Activated CD8-positive, alpha-beta memory T cell treated with anti-CD3 and anti-CD28 coated beads, Interleukin-2, amount 50 U/mL, for 1 hour (primary cell): ENCODE measurements around the gene MBNL2.

Source experiments
- DNase-seq: peaks from one replicate; pipeline ENCODE4 v3.0.0-alpha.2; 2020; ENCODE audit errors: extremely low read depth

The MBNL2 gene

GRCh38 chr13:97234236-97234635, 12.1 kb downstream of the MBNL2 start:
- DNase-seq: no peak

GRCh38 chr13:97234742-97235141, 12.6 kb downstream of the MBNL2 start:
- DNase-seq: no peak

GRCh38 chr13:97235549-97236231, 13.6 kb downstream of the MBNL2 start:
- DNase-seq: no peak

- DNase-seq: no peak
These were observed 15.3 kb downstream of the MBNL2 start for GRCh38 chr13:97237388-97237787.

GRCh38 chr13:97238432-97238831, 16.3 kb downstream of the MBNL2 start:
- no peak for DNase-seq

- no peak for DNase-seq
These were observed 16.8 kb downstream of the MBNL2 start for GRCh38 chr13:97238883-97239282.

GRCh38 chr13:97239306-97239705, 17.2 kb downstream of the MBNL2 start:
- DNase-seq: no peak

GRCh38 chr13:97239943-97240787, 18.0 kb downstream of the MBNL2 start:
- no peak for DNase-seq

GRCh38 chr13:97240788-97241734, 18.9 kb downstream of the MBNL2 start:
- DNase-seq: no peak

GRCh38 chr13:97241761-97242160, 19.6 kb downstream of the MBNL2 start:
- DNase-seq: no peak

GRCh38 chr13:97242755-97243497, 20.8 kb downstream of the MBNL2 start:
- DNase-seq: no peak

GRCh38 chr13:97243915-97244781, 22.0 kb downstream of the MBNL2 start:
- no peak for DNase-seq

- no peak for DNase-seq
These were observed 22.9 kb downstream of the MBNL2 start for GRCh38 chr13:97245011-97245410.

GRCh38 chr13:97246596-97247158, 24.5 kb downstream of the MBNL2 start:
- no peak for DNase-seq

GRCh38 chr13:97248243-97248642, 26.1 kb downstream of the MBNL2 start:
- no peak for DNase-seq

GRCh38 chr13:97249093-97249795, 27.1 kb downstream of the MBNL2 start:
- no peak for DNase-seq

- DNase-seq: no peak
These were observed 27.8 kb downstream of the MBNL2 start for GRCh38 chr13:97249796-97250495.

- no peak for DNase-seq
These were observed 28.4 kb downstream of the MBNL2 start for GRCh38 chr13:97250560-97250959.

- DNase-seq: no peak
These were observed 30.6 kb downstream of the MBNL2 start for GRCh38 chr13:97252735-97253134.
